WI38 (cell line): ENCODE measurements around the gene DALRD3.

ENCODE experiments used
- H3K4me3 ChIP-seq: 2 replicates; pipeline ENCODE4 v1.5.1; 2011; ENCODE audit warnings: low read depth, mild to moderate bottlenecking, control low read depth, low read length
- TF ChIP-seq, protein P1 (sequence below): IDR thresholded peaks from 2 replicates; pipeline ENCODE4 v1.5.1; 2012; ENCODE audit warnings: low read depth, mild to moderate bottlenecking, control low read depth, low read length

The DALRD3 gene

GRCh38 chr3:49015765-49016164 lies 2.6 kb downstream of the DALRD3 start:
- TF ChIP-seq, protein P1, sequence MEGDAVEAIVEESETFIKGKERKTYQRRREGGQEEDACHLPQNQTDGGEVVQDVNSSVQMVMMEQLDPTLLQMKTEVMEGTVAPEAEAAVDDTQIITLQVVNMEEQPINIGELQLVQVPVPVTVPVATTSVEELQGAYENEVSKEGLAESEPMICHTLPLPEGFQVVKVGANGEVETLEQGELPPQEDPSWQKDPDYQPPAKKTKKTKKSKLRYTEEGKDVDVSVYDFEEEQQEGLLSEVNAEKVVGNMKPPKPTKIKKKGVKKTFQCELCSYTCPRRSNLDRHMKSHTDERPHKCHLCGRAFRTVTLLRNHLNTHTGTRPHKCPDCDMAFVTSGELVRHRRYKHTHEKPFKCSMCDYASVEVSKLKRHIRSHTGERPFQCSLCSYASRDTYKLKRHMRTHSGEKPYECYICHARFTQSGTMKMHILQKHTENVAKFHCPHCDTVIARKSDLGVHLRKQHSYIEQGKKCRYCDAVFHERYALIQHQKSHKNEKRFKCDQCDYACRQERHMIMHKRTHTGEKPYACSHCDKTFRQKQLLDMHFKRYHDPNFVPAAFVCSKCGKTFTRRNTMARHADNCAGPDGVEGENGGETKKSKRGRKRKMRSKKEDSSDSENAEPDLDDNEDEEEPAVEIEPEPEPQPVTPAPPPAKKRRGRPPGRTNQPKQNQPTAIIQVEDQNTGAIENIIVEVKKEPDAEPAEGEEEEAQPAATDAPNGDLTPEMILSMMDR: no peak
- no peak overlapping the region for H3K4me3 ChIP-seq

DNA sequence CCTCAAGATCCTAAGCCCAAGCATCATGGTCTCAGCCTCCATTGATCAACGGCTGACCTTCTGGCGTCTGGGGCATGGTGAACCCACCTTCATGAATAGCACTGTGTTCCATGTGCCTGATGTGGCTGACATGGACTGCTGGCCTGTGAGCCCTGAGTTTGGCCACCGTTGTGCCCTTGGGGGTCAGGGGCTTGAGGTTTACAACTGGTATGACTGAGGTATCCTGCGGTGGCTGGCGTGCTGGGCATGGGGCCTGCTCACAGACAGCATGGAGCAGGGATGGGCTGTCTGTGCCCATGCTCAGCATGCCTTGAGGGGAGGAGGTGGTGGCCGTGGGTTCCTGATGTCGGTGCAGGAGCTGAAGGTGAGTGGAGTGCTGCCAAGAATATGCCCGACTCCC lies 3.3 kb downstream of the DALRD3 start:
- TF ChIP-seq, protein P1: no peak

DNA sequence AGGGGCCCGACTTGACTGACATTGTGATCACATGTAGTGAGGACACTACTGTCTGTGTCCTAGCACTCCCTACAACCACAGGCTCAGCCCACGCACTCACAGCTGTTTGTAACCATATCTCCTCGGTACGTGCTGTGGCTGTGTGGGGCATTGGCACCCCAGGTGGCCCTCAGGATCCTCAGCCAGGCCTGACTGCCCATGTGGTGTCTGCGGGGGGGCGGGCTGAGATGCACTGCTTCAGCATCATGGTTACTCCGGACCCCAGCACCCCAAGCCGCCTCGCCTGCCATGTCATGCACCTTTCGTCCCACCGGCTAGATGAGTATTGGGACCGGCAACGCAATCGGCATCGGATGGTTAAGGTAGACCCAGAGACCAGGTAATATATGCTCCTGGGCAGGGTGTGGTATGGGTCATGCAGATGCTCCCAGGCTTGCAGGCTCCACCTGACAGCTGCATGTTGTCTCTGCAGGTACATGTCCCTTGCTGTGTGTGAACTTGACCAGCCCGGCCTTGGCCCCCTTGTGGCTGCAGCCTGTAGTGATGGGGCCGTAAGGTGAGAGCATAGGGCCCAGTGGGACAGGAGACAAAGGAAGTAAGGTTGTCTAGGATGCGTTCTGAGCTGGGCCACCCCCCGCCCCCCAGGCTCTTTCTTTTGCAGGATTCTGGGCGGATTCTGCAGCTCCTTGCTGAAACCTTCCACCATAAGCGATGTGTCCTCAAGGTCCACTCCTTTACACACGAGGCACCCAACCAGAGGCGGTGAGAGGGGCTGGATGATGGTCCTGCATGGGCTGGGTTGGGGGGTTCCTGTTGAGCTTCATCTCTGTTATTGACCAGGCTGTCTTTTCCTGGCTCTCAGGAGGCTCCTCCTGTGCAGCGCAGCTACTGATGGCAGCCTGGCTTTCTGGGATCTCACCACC lies 4.4 kb downstream of the DALRD3 start:
- TF ChIP-seq, protein P1: peak; percentile 72
- H3K4me3 ChIP-seq: no peak overlapping the region

More for the DNA sequence above, 3.3 kb downstream of the DALRD3 start:
- no peak overlapping the region for H3K4me3 ChIP-seq

GRCh38 chr3:49013113-49013737 lies 5.2 kb downstream of the DALRD3 start:
- TF ChIP-seq, protein P1: no peak
- H3K4me3 ChIP-seq: no peak overlapping the region

DNA sequence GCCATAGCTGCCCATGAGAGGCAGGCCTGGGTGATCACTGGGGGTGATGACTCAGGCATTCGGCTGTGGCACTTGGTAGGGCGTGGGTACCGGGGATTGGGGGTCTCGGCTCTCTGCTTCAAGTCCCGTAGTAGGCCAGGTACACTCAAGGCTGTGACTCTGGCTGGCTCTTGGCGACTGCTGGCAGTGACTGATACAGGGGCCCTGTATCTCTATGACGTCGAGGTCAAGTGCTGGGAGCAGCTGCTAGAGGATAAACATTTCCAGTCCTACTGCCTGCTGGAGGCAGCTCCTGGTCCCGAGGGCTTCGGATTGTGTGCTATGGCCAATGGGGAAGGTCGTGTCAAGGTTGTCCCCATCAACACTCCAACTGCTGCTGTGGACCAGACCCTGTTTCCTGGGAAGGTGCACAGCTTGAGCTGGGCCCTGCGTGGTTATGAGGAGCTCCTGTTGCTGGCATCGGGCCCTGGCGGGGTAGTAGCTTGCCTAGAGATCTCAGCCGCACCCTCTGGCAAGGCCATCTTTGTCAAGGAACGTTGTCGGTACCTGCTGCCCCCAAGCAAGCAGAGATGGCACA lies 5.9 kb downstream of the DALRD3 start:
- TF ChIP-seq, protein P1: no peak

DNA sequence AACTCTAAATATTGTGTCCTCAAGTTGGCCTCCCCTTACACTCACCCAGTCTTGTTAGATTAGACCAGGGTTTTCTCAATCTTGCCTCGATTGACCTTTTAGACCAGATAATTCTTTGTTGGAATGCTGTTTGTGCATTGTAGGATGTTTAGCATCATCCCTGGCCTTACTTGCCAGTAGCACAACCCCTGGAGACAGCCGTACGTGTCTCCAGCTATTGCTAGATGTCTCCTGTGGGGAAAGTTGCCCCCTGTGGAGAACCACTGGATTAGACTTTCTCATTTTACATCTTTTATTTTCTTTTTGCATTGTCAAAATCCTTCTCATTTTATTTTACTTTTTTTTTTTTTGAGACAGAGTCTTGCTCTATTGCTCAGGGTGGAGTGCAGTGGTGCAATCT lies 9.0 kb downstream of the DALRD3 start:
- TF ChIP-seq, protein P1: no peak
- H3K4me3 ChIP-seq: no peak overlapping the region

More for the DNA sequence above, 5.9 kb downstream of the DALRD3 start:
- H3K4me3 ChIP-seq: no peak overlapping the region

DNA sequence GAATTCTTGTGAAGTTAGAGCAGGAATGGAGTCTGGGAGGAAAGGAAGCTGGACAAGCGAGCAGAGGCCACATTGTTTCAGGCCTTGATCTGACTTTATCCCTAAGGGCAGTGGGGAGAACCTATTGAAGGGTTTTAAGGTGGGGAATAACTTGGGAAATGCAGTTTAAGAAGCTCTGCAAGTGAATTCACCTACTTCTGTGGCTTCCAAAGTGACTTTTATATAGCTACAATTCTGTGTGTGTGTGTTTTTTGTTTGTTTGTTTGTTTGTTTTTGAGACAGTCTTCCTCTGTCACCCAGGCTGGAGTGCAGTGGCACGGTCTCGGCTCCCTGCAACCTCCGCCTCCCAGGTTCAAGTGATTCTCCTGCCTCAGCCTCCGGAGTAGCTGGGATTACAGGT lies 9.8 kb downstream of the DALRD3 start:
- peak overlapping the region; percentile 85; the same call in 1 of the 2 replicates for H3K4me3 ChIP-seq
